Right renal pelvis (tissue), 4 donors: ENCODE data around the gene MAPRE3. TPM values are rescaled to one million over a fixed set of nuclear protein-coding genes. Genes with fewer than 3 reads are reported as not detected.
"Not testable (repeated sequence)": the region's sequence is repeated elsewhere in the genome, so short reads cannot be mapped to it uniquely, and the experiment has no call there.

Experiments
- DNase-seq, 4 donors: peaks; one replicate each; pipeline ENCODE4 v3.0.0-alpha.2; 2013; ENCODE audit warnings: low read depth in 4 of 4, low spot score in 3 of 4, missing footprints in 1 of 4
- polyA plus RNA-seq, 4 donors: library from polyadenylated mRNA; unstranded; fragments of 120-200 nt; gene quantifications; one replicate each; pipeline ENCODE4 v1.2.1, GENCODE V29; 2013; ENCODE audit not compliant: insufficient read length in 4 of 4

The MAPRE3 gene
- polyA plus RNA-seq, 4 donors = 13.8 to 16.8 (median 14.4) TPM

GRCh38 chr2:27054721-27055120, 84.3 kb downstream of the MAPRE3 start:
- DNase-seq = no peak

GRCh38 chr2:27057184-27057583, 86.7 kb downstream of the MAPRE3 start:
- no peak for DNase-seq

DNA sequence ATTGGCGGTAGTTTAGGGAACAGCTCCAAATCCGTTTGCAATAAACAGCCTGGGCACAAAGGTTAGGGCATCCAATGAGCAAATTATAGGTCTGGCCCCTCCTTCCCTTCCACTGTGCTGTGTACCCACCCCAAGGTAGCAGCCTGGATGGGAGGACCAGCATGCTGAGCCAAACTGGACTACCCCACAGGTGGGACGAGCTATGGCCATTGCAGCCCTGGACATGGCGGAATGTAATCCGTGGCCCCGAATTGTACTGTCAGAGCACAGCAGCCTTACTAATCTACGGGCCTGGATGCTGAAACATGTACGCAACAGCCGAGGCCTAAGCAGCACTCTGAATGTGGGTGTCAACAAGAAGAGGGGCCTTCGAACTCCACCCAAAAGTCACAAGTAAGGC, 87.8 kb downstream of the MAPRE3 start:
- no peak for DNase-seq

DNA sequence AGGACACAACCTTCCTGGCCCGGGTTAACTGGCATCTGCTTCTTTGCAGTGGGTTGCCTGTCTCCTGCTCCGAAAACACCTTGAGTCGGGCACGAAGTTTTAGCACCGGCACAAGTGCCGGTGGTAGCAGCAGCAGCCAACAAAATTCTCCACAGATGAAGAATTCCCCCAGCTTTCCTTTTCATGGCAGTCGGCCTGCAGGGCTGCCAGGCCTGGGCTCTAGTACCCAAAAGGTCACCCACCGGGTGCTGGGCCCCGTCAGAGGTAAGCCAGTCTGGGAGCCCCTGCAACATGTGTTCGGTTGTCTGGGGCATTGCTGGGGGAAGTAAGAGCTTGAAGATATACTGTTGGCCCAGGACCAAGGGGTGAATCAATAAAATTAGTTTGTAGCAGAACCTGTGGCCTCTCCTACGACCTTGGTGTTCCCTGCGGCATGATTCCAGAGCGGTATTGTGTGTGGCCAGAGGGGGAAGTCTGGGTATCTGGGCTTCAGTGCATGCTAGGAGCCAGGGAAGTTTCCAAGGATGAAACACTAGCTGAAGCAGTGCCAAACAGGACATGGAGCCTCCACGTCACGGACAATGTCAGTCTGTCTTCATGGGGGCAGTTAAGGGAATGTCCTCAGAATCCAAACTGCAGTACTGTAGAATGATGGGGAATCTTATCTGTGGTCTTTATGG, 88.8 kb downstream of the MAPRE3 start:
- no peak for DNase-seq

- no peak for DNase-seq
These were observed 89.9 kb downstream of the MAPRE3 start for GRCh38 chr2:27060323-27060722.

- DNase-seq = no peak
These were observed 94.7 kb downstream of the MAPRE3 start for GRCh38 chr2:27065128-27065527.

GRCh38 chr2:27067385-27067784, 96.9 kb downstream of the MAPRE3 start:
- DNase-seq = no peak

DNA sequence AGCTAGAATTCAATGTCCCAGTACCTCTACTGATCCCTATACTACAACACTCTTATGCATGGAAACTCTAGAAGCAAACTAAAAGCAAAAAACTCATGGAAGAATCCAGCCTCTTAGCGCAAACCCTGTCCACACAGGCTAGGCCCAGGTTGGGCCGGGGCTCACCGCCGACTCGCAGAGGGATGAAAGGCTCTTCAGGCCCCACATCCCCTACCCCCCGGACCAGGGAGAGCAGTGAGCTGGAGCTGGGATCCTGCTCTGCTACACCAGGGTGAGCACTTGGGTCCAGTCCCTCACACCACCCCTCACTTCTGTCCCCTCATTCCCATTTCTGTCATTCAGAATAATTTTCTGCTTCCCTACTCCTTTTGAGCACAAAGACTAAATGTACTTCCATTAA, 99.0 kb downstream of the MAPRE3 start:
- no peak for DNase-seq

GRCh38 chr2:27069961-27070618, 99.7 kb downstream of the MAPRE3 start:
- no peak for DNase-seq

GRCh38 chr2:27070653-27071276, 100.3 kb downstream of the MAPRE3 start:
- no peak for DNase-seq

GRCh38 chr2:27071277-27071989, 101.0 kb downstream of the MAPRE3 start, which contains the start of gene OST4:
TSS of gene OST4 (minus strand) at chr2:27071654.
- peak; percentile 86 to 92 (median 88) for DNase-seq

- peak; percentile 76 to 84 (median 81) for DNase-seq
These were observed 101.8 kb downstream of the MAPRE3 start for GRCh38 chr2:27071990-27072830.

GRCh38 chr2:27072920-27073319, 102.5 kb downstream of the MAPRE3 start:
- DNase-seq = no peak

- DNase-seq = no peak
These were observed 103.3 kb downstream of the MAPRE3 start for GRCh38 chr2:27073782-27074181.

- DNase-seq = peak in 1 of 4 donors; percentile 26
These were observed 104.5 kb downstream of the MAPRE3 start for GRCh38 chr2:27074738-27075565.

- not testable (repeated sequence) for DNase-seq
These were observed 105.1 kb downstream of the MAPRE3 start for GRCh38 chr2:27075566-27075871.

- no peak for DNase-seq
These were observed 105.9 kb downstream of the MAPRE3 start for GRCh38 chr2:27076323-27076722.
